ENCODE results near the gene PLTP. TPM values are rescaled to one million over a fixed set of nuclear protein-coding genes. Genes with fewer than 3 reads are reported as not detected.
A peak's percentile ranks its signal among the peaks of the same experiment; 100 is the strongest.

The PLTP gene
- total and polyA plus RNA-seq, 2 of the 13 experiments (the other 11 are each of a cell fraction or from before 2014, with no cell fraction given), result 16.9 to 28.6 TPM

DNA sequence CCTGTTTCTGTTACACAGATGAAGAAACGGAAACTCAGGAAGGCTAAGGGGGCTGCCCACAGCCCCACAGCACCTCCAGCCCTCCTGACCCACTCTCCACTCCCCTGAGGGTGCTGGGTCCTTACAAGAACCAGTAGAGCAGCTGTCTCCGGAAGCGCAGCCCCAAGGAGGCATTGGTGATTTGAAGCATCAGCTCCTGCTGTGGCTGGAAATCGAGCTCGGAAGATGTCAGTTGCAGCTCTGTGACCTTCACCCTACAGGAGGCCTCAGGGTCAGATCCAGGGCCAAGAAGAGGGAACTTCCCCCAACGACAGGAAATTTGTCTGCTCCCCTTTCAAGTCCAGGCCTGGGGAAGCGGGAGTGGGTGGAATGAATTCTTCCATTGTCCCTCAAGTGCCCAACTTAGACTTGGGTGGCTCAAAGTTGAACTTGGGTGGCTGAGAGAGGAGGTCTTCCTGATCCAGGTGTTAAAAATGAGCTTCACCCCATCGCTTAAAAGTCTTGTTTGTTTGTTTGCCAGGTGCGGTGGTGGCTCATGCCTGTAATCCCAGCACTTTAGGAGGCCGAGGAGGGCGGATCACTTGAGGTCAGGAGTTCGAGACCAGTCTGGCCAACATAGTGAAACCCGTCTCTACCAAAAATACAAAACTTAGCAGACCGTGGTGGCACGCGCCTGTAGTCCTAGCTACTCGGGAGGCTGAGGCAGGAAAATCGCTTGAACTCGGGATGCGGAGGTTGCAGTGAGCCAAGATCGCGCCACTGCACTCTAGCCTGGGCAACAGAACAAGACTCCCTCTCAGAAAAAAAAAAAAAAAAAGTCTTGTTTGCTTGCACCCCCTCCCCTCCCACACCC lies 1.9 kb downstream of the PLTP start (continued):
- TF ChIP-seq, protein P1, sequence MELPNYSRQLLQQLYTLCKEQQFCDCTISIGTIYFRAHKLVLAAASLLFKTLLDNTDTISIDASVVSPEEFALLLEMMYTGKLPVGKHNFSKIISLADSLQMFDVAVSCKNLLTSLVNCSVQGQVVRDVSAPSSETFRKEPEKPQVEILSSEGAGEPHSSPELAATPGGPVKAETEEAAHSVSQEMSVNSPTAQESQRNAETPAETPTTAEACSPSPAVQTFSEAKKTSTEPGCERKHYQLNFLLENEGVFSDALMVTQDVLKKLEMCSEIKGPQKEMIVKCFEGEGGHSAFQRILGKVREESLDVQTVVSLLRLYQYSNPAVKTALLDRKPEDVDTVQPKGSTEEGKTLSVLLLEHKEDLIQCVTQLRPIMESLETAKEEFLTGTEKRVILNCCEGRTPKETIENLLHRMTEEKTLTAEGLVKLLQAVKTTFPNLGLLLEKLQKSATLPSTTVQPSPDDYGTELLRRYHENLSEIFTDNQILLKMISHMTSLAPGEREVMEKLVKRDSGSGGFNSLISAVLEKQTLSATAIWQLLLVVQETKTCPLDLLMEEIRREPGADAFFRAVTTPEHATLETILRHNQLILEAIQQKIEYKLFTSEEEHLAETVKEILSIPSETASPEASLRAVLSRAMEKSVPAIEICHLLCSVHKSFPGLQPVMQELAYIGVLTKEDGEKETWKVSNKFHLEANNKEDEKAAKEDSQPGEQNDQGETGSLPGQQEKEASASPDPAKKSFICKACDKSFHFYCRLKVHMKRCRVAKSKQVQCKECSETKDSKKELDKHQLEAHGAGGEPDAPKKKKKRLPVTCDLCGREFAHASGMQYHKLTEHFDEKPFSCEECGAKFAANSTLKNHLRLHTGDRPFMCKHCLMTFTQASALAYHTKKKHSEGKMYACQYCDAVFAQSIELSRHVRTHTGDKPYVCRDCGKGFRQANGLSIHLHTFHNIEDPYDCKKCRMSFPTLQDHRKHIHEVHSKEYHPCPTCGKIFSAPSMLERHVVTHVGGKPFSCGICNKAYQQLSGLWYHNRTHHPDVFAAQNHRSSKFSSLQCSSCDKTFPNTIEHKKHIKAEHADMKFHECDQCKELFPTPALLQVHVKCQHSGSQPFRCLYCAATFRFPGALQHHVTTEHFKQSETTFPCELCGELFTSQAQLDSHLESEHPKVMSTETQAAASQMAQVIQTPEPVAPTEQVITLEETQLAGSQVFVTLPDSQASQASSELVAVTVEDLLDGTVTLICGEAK (IDR thresholded peaks at IDR 0.05), result no peak
- TF ChIP-seq, protein P1 (CRISPR knock-in tag; IDR thresholded peaks at IDR 0.05), result no peak; the same call in 1 of the 2 replicates
- 0 out of 2 replicates have a peak, but pooled peaks have one; percentile 32 for TF ChIP-seq ZNF263 (CRISPR knock-in tag; IDR thresholded peaks at IDR 0.05)
- no peak for TF ChIP-seq PHF5A (CRISPR knock-in tag; IDR thresholded peaks at IDR 0.05; ENCODE audit: low read depth, unreplicated experiment)
- peak; percentile 41; the same call in 1 of the 2 replicates for TF ChIP-seq FOXO1 (CRISPR knock-in tag; IDR thresholded peaks at IDR 0.05)
- TF ChIP-seq CREB1 (IDR thresholded peaks at IDR 0.05), result no peak
- TF ChIP-seq CREB1 (CRISPR knock-in tag; IDR thresholded peaks at IDR 0.05), result no peak
- peak; percentile 66; the same call in 1 of the 2 replicates for TF ChIP-seq TARDBP (CRISPR knock-in tag; IDR thresholded peaks at IDR 0.05)
- no peak for TF ChIP-seq TEAD2 (CRISPR knock-in tag; IDR thresholded peaks at IDR 0.05)
- no peak for TF ChIP-seq DNMT3B (CRISPR knock-in tag; conservative IDR thresholded peaks at IDR 0.05)
- TF ChIP-seq ZIK1 (CRISPR knock-in tag; IDR thresholded peaks at IDR 0.05; ENCODE audit: borderline replicate concordance, low read depth), result no peak; the same call in 1 of the 2 replicates
- TF ChIP-seq, protein P2, sequence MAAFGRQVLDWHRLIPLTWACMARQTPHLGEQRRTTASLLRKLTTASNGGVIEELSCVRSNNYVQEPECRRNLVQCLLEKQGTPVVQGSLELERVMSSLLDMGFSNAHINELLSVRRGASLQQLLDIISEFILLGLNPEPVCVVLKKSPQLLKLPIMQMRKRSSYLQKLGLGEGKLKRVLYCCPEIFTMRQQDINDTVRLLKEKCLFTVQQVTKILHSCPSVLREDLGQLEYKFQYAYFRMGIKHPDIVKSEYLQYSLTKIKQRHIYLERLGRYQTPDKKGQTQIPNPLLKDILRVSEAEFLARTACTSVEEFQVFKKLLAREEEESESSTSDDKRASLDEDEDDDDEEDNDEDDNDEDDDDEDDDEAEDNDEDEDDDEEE (CRISPR knock-in tag; IDR thresholded peaks at IDR 0.05), result no peak
- no peak; the same call in 1 of the 2 replicates for TF ChIP-seq SPEN (CRISPR knock-in tag; IDR thresholded peaks at IDR 0.05; ENCODE audit: low read depth)
- no peak for TF ChIP-seq RBM22 (optimal IDR thresholded peaks at IDR 0.05; ENCODE audit: low read length)
- TF ChIP-seq MED13 (CRISPR knock-in tag; IDR thresholded peaks at IDR 0.05), result no peak
- TF ChIP-seq SP4 (CRISPR knock-in tag; IDR thresholded peaks at IDR 0.05), result peak; percentile 64; the same call in 1 of the 2 replicates
- TF ChIP-seq, protein P3, sequence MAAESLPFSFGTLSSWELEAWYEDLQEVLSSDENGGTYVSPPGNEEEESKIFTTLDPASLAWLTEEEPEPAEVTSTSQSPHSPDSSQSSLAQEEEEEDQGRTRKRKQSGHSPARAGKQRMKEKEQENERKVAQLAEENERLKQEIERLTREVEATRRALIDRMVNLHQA (CRISPR knock-in tag; IDR thresholded peaks at IDR 0.05), result no peak
- TF ChIP-seq TSC22D2 (CRISPR knock-in tag; IDR thresholded peaks at IDR 0.05; ENCODE audit: borderline replicate concordance), result no peak
- no peak for TF ChIP-seq NPAS2 (CRISPR knock-in tag; IDR thresholded peaks at IDR 0.05; ENCODE audit: borderline replicate concordance)
- TF ChIP-seq KAT7 (CRISPR knock-in tag; IDR thresholded peaks at IDR 0.05; ENCODE audit: borderline replicate concordance), result no peak
- no peak for TF ChIP-seq ZNF530 (CRISPR knock-in tag; IDR thresholded peaks at IDR 0.05; ENCODE audit: low read depth)

Data from HepG2 (cell line).